Upper lobe of left lung (tissue), 6 donors: ENCODE data around the gene CMSS1. TPM values are rescaled to one million over a fixed set of nuclear protein-coding genes. Genes with fewer than 3 reads are reported as not detected.

Experiments
- ATAC-seq, 2 donors: fragments of 200-7000 bp; cut with Tn5 transposase; one replicate each; pipeline ENCODE4 v1.9.1; 2022; ENCODE audit warnings: mild to moderate bottlenecking in 2 of 2, moderate library complexity in 2 of 2; ENCODE audit not compliant: low FRiP score in 2 of 2
- DNase-seq, 2 donors: peaks; one replicate each; pipeline ENCODE4 v3.0.0-alpha.2; 2019 to 2020
- H3K27ac ChIP-seq, 4 donors: fragments of 200-600 bp; sonication (generic); one replicate each; pipeline ENCODE4 v1.5.1; 2016 to 2019
- H3K27me3 ChIP-seq, 4 donors: fragments of 200-600 bp; sonication (generic); one replicate each; pipeline ENCODE4 v1.5.1; 2017 to 2019
- H3K36me3 ChIP-seq, 4 donors: fragments of 200-600 bp; sonication (generic); one replicate each; pipeline ENCODE4 v1.5.1; 2016 to 2019
- H3K4me1 ChIP-seq, 4 donors: fragments of 200-600 bp; sonication (generic); one replicate each; pipeline ENCODE4 v1.5.1; 2018 to 2019
- H3K4me3 ChIP-seq, 4 donors: fragments of 200-600 bp; sonication (generic); one replicate each; pipeline ENCODE4 v1.5.1; 2017 to 2019; ENCODE audit warnings: mild to moderate bottlenecking in 2 of 4, moderate library complexity in 1 of 4
- H3K9me3 ChIP-seq, 4 donors: fragments of 200-600 bp; sonication (generic); one replicate each; pipeline ENCODE4 v1.5.1; 2018 to 2019
- EP300 ChIP-seq, 4 donors: sonication (generic); formaldehyde crosslinking; IDR thresholded peaks; one replicate each; pipeline ENCODE4 v1.5.1; 2017; ENCODE audit warnings: antibody characterized with exemption in 4 of 4, control low read depth in 2 of 4
- POLR2A ChIP-seq, 4 donors: fragments of 450-650 bp; IDR thresholded peaks; one replicate each; pipeline ENCODE4 v1.5.1; 2016 to 2017; ENCODE audit warnings: antibody characterized with exemption in 4 of 4, mild to moderate bottlenecking in 2 of 4
- POLR2AphosphoS5 ChIP-seq, 2 donors: sonication (generic); formaldehyde crosslinking; IDR thresholded peaks; one replicate each; pipeline ENCODE4 v1.5.1; 2017; ENCODE audit warnings: antibody characterized with exemption in 2 of 2
- WGBS, 2 donors: methylation state at CpG; one replicate each; pipeline ENCODE4 v1.1.5; 2017 to 2018; 5-methylcytosine and 5-hydroxymethylcytosine counted together
- total RNA-seq, 6 donors: library from RNA; depleted of rRNA in 4 of 6; stranded (reverse); fragments of >200 nt in 4 of 6; gene quantifications; one replicate each; pipeline versions ENCODE4 v1.1.0 to v1.2.1, GENCODE V29; 2016 to 2021
- TF ChIP-seq, protein P1 (sequence below), 6 experiments: fragments of 450-650 bp in 4 of 6; fragments of 200-600 bp in 2 of 6; sonication (generic) in 2 of 6; IDR thresholded peaks; one replicate each; pipeline ENCODE4 v1.5.1; 2016 to 2019; ENCODE audit warnings: antibody characterized with exemption in 6 of 6
- donor health status: DM: no; HTN: no; CAD: no; lungs with moderate emphysema.
- donor health status: DM: no; HTN: yes; CAD: no; lungs with severe emphysema.

The CMSS1 gene
- total RNA-seq, 6 donors from 2014 or later = 4.0 to 21.1 (median 12.0) TPM

DNA sequence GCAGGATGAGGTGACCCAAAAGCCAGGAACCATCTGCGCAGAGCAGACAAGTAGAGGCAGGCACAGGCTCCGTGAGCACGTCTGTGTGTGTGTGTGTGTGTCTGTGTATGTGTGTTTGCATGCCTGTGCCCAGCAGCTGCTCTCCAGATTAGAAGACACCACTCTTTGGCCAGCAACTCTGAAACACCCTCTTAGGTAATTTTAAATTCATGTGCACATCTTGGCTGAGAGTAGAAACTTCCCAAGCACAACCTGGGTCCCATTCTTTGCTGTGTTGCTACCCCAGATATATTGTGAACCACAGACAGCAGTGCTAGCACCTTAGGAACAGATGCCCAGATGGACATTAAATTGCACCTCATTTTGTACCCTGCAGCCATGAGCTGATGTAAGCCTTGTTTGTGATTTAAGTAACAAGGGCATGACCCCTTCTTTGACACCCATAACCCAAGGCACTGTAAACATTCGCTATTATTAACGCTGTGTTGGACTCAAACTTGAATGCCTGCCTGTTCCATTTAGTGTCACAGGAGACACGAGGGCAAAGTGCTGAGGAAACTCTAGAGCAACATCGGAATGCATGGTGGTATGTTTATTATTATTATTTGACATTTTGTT, 296.9 kb downstream of the CMSS1 start, which contains the start of gene FILIP1L:
Gene FILIP1L (minus strand): TSS at position 89 of the 618 bp plus-strand sequence.
- TF ChIP-seq POLR2AphosphoS5 (IDR thresholded peaks at IDR 0.05) (no peak), POLR2A (IDR thresholded peaks at IDR 0.05) (no peak), EP300 (IDR thresholded peaks at IDR 0.05) (no peak)
- TF ChIP-seq, protein P1, sequence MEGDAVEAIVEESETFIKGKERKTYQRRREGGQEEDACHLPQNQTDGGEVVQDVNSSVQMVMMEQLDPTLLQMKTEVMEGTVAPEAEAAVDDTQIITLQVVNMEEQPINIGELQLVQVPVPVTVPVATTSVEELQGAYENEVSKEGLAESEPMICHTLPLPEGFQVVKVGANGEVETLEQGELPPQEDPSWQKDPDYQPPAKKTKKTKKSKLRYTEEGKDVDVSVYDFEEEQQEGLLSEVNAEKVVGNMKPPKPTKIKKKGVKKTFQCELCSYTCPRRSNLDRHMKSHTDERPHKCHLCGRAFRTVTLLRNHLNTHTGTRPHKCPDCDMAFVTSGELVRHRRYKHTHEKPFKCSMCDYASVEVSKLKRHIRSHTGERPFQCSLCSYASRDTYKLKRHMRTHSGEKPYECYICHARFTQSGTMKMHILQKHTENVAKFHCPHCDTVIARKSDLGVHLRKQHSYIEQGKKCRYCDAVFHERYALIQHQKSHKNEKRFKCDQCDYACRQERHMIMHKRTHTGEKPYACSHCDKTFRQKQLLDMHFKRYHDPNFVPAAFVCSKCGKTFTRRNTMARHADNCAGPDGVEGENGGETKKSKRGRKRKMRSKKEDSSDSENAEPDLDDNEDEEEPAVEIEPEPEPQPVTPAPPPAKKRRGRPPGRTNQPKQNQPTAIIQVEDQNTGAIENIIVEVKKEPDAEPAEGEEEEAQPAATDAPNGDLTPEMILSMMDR (IDR thresholded peaks at IDR 0.05) = no peak
- Histone ChIP-seq H3K4me3 (no peak within 1 kb of the TSS), H3K27ac (no peak within 1 kb of the TSS), H3K4me1 (peaks cover 0 to 4% (median 0%) of the 10 kb centered on the region in 4 donors), H3K9me3 (no peaks in the 10 kb centered on the region), H3K36me3 (no peaks in the 10 kb centered on the region), H3K27me3 (no peaks in the 10 kb centered on the region)
- no peak for ATAC-seq
- DNase-seq = no peak
- 73 to 77% methylated on average over 5 to 6 of the region's 7 CpGs for WGBS, 2 donors

DNA sequence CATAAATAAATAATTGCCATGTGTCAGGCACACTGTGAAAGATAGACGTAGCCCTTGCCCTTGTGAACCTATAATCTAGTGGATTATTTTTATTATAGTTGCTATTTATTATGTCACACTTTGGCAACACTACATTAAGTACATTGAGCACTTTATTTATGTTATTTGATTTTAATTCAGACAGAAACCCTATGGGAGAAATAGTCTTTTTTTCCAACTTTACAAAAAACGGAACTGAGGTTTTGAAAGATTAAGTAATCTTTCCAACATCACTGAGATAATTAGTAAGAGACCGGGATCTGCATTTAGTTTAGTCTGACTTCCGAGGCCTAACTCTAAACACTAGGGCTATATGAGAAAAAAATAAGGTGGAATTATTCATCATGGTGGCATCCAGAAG, 299.4 kb downstream of the CMSS1 start:
- TF ChIP-seq, protein P1 (IDR thresholded peaks at IDR 0.05) = no peak
- TF ChIP-seq POLR2AphosphoS5 (IDR thresholded peaks at IDR 0.05) = no peak
- no peak for TF ChIP-seq POLR2A (IDR thresholded peaks at IDR 0.05)

GRCh38 chr3:100120012-100120411, 302.4 kb downstream of the CMSS1 start:
- Histone ChIP-seq H3K27me3 (no peaks in the 10 kb centered on the region), H3K27ac (no peak overlapping the region), H3K4me1 (no peaks in the 10 kb centered on the region), H3K36me3 (no peaks in the 10 kb centered on the region), H3K9me3 (no peaks in the 10 kb centered on the region), H3K4me3 (no peak overlapping the region)
- 10 to 36% methylated on average over 1 of the region's 1 CpG for WGBS, 2 donors
- TF ChIP-seq POLR2AphosphoS5 (IDR thresholded peaks at IDR 0.05) (no peak), EP300 (IDR thresholded peaks at IDR 0.05) (no peak), POLR2A (IDR thresholded peaks at IDR 0.05) (no peak)
- TF ChIP-seq, protein P1 (IDR thresholded peaks at IDR 0.05) = no peak
- DNase-seq (no peak), ATAC-seq (no peak)

More for the DNA sequence above, 299.4 kb downstream of the CMSS1 start:
- DNase-seq (no peak), ATAC-seq (no peak)
- H3K27me3 ChIP-seq = no peaks in the 10 kb centered on the region
- no peaks in the 10 kb centered on the region for H3K36me3 ChIP-seq
- H3K4me1 ChIP-seq = peaks cover 0 to 4% (median 0%) of the 10 kb centered on the region in 4 donors
- 92 to 96% methylated on average over 4 of the region's 4 CpGs for WGBS, 2 donors
- H3K4me3 ChIP-seq = no peak overlapping the region
- H3K9me3 ChIP-seq = no peaks in the 10 kb centered on the region
- H3K27ac ChIP-seq = no peak overlapping the region

GRCh38 chr3:100120693-100121092, 303.0 kb downstream of the CMSS1 start:
- no peaks in the 10 kb centered on the region for H3K36me3 ChIP-seq
- TF ChIP-seq POLR2AphosphoS5 (IDR thresholded peaks at IDR 0.05) (no peak), EP300 (IDR thresholded peaks at IDR 0.05) (no peak), POLR2A (IDR thresholded peaks at IDR 0.05) (no peak)
- TF ChIP-seq, protein P1 (IDR thresholded peaks at IDR 0.05) = no peak
- DNase-seq (no peak), ATAC-seq (no peak)
- no peaks in the 10 kb centered on the region for H3K9me3 ChIP-seq
- no peaks in the 10 kb centered on the region for H3K4me1 ChIP-seq
- H3K27ac ChIP-seq = no peak overlapping the region
- no peak overlapping the region for H3K4me3 ChIP-seq
- H3K27me3 ChIP-seq = no peaks in the 10 kb centered on the region
- 92 to 98% methylated on average over 5 of the region's 5 CpGs for WGBS, 2 donors

DNA sequence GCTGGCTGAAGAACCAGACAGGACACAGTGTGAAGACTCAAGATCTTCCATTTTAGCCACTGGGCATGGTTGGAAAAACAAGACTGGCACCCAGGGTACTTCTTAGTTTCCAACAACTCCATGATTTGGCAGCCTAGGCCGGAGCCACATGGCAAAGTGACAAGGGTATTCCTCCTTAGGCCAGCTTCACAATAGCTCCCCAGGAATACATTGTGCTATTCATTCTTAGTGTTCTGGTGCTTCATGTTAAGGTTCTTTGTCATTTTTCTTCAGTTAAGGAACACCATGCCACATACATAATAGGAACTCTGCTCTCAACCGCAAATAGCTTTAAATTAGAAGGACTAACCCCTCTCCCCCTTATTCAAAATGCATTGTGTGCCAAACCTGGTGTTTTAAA, 304.7 kb downstream of the CMSS1 start:
- WGBS, 2 donors = 92 to 100% methylated on average over 2 of the region's 2 CpGs
- H3K36me3 ChIP-seq = no peaks in the 10 kb centered on the region
- no peak overlapping the region for H3K27ac ChIP-seq
- TF ChIP-seq POLR2A (IDR thresholded peaks at IDR 0.05) (no peak), POLR2AphosphoS5 (IDR thresholded peaks at IDR 0.05) (no peak), EP300 (IDR thresholded peaks at IDR 0.05) (no peak)
- TF ChIP-seq, protein P1 (IDR thresholded peaks at IDR 0.05) = no peak
- no peaks in the 10 kb centered on the region for H3K4me1 ChIP-seq
- no peaks in the 10 kb centered on the region for H3K27me3 ChIP-seq
- DNase-seq (no peak), ATAC-seq (no peak)
- no peak overlapping the region for H3K4me3 ChIP-seq
- H3K9me3 ChIP-seq = no peaks in the 10 kb centered on the region
